Epidermal melanocyte (primary cell): ENCODE measurements around the gene TNFRSF14.
A peak's percentile ranks its signal among the peaks of the same experiment; 100 is the strongest.
"Not testable (repeated sequence)": the region's sequence is repeated elsewhere in the genome, so short reads cannot be mapped to it uniquely, and the experiment has no call there.

ENCODE experiments used
- DNase-seq: peaks from one replicate; pipeline ENCODE4 v3.0.0; 2011; ENCODE audit warnings: low spot score; ENCODE audit not compliant: insufficient read length

Gene TNFRSF14

DNA sequence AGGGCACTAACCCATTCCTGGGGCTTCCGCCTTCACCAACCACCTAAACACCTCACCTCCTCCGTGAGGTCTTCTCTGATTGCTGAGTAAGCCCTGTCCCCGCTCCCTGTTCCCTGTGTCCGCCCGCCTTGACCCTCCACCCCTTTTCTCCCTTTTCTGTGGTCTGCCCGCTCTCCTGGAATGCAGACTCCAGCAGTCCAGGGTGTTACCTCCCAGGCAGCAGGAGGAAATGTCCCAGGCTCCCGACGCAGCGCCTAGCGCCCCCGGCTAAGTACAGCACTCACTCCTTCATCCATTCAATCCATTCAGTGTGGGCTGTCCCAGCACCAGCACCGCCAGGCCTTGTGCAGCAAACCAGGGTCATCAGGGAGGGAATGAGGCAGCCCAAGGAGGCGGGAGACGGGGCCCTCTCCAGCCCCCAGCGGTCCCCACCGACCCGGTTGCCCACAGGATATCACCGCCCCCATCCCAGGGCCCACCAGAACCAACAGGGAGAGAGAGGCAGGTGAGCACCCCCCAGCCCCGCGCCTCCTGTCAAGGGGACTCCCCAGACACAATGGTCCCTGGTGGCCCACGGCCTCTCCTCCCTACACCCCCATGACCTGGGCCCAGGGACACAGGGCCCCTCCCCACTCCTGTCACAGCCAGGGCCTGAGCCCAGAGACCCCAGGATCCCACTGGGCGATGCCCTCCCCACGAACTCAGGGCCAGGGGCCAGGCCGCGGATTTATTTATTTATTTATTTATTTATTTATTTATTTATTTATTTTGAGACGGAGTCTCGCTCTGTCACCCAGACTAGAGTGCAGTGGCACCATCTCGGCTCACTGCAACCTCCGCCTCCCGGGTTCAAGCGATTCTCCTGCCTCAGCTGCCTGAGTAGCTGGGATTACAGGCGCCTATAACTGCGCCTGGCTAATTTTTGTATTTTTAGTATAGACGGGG lies 10.2 kb downstream of the TNFRSF14 start:
- no peak for DNase-seq

DNA sequence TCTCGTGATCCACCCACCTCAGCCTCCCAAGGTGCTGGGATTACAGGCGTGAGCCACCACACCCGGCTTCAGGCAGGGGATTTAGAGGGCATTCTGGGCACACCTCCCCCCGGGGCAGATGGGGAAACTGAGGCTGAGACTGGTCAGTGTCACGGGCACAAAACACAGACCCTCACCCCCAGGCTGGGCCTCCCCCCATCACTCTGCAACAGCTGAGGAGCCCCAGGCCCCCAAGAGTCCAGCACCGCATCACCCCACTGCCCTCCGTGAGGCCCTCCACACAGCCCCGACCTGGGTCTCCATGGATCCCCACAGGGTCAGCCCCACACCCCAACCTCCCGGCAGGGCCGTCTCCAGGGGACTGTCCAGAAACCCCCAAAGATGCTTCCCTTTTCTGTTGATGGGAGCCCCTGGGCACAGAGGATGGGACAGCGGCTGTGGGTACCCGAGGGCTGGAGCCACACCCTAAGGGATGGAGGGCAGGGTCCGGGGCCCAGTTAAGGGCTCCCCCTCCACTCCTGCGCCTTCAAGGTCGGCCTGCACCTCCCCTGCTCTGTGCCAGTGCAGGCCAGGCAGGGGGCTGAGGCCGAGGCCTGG lies 11.0 kb downstream of the TNFRSF14 start:
- DNase-seq, result no peak

DNA sequence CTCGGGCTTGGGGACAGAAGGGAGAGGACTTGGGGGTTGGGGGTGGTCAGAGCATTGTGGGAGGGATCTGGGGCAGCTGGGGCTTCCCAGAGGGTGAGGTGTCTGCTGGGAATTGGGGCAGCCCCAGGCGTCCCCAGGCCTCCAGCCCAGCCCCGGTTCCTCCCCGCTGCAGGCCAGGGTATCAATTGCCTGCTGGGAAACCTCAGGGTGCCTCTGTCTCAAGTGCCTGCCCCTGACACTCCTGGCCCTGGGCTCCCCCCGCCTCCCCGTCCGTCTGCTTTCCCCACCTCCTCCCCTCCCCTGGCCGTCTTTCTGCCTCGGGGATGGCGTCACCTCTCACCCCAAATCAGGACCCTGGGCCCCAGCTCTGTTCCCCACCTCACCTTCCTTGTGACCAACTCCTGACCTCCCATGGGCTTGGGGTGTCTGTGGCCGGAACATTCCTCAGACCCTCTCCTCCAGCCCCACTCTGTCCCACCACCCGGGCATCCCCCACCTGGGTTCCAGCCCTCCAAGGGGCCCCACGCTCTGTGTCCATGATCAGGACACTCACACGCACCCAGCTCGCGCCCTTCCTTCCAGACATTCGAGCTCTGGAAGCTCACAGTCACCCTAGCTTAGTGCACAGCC lies 12.1 kb downstream of the TNFRSF14 start:
- DNase-seq, result not testable (repeated sequence)

DNA sequence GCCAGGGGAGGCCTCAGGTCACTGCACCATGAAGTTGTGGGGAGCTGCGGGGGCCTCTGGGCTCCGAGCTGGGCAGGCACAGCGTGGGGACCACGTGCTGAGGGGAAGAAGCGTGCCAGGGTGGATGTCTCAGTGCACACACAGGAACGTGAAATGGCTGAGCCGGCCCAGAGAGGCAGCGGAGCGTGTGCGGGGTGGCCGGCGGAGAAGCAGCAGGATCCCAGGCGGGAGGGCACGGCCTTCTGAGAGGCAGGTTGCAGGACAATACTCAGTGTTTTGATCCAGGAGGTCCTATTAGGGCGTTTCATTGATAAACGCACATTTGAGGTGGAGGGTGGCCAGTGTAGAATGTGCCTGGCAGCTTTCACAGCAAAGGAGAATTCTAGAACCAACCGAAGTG lies 12.9 kb downstream of the TNFRSF14 start:
- DNase-seq, result no peak

DNA sequence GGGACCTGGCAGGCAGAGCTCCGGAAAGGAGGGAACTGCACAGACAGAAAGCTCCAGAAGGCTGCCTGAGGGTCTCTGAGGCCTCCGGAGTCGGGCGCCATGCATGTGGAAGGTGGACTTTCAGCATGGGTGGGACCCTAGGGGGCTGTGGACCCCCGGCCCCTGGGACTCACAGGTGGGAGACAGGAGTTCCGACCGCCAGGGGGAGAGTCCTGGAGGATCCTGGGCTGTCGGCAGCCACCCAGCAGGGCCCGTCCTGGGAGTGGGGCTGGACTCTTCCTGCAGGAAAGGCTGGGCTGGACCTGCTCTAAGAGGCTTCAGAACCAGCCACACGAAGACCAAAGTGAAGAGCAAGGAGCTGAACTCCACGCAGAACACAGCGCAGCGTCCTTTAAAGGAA lies 13.5 kb downstream of the TNFRSF14 start:
- not testable (repeated sequence) for DNase-seq

DNA sequence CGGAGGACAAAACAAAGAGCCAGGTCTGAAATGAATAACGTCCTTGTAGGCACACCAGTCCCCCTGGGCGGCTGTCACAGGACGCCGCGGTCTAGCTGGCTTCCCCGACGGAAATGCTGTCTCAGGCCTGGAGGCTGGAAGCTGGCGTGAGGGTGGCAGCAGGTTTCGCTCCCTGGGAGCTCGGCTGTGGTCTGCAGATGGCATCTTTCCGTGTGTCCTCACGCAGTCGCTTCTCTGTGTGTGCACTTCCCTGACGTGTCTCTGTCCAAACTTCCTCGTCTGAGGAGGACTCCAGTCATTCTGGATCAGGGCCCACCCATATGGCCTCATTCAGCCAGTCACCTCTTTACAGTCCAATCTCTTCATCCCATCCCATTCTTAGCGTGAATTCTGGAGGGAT lies 14.2 kb downstream of the TNFRSF14 start:
- no peak for DNase-seq

DNA sequence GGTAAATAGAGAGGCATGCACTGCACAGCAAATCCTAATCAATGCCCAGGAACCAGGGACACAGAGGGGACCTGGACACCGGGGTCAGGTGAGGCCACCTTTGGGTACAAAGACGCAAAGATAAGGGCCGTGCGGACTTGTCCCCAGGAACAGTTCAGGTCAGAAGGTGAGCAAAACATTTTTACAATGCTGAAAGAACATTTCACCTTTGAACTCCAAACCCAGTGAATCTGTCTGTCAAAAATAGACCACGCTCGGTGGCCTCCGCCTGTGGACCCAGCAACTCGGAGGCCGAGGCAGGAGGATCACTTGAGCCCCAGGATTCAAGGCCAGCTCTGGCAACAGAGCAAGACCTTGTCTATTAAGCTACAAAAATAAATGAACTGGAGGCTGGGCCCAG lies 15.2 kb downstream of the TNFRSF14 start:
- DNase-seq, result no peak

DNA sequence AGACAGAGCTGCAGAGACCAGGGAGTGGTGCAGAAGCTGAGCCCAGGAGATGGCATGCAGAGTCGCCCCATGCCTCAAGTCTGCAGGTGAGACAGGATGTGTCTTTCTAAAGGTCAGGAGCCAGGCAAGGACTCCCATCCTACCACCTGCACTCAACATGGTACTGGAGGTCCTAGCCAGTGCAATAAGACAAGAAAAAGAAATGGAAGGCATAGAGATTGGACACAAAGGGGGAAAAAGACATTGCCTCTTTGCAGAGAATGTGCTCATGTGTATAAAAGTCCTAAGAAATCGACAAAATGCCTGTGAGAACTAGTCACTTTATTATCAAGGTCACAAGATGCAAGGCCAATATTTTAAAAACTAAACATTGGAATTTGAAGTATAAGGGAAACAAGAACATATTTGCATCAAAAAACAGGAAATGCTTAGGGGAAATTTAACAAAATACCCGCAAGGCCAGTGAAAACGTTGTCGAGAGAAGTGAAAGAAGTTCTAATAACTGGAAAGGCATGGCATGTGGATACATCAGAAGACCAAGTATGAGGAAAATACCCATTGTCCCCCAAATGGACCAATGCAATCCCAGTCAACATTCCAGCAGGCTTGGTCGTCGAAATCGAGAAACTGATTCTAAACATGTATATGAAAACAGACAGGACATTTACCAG lies 17.2 kb downstream of the TNFRSF14 start:
- DNase-seq, result no peak

DNA sequence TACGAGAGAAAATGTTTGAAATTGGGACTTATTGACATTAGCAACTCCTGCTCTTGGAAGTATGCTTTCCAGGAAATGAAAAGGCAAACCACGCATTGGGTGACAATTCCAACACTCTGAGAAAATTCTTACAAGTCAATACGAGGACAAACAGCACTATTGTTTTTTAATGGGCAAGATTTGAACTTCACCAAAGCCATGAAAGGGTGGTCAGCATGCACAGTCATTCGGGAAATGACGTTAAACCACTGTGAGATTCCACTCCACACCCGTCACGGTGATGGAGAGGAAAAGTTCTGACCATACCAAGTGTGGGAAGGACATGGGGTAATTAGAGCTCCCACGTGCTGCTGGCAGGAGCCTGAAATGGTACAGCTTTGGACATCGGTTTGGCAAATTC lies 18.2 kb downstream of the TNFRSF14 start:
- no peak for DNase-seq

DNA sequence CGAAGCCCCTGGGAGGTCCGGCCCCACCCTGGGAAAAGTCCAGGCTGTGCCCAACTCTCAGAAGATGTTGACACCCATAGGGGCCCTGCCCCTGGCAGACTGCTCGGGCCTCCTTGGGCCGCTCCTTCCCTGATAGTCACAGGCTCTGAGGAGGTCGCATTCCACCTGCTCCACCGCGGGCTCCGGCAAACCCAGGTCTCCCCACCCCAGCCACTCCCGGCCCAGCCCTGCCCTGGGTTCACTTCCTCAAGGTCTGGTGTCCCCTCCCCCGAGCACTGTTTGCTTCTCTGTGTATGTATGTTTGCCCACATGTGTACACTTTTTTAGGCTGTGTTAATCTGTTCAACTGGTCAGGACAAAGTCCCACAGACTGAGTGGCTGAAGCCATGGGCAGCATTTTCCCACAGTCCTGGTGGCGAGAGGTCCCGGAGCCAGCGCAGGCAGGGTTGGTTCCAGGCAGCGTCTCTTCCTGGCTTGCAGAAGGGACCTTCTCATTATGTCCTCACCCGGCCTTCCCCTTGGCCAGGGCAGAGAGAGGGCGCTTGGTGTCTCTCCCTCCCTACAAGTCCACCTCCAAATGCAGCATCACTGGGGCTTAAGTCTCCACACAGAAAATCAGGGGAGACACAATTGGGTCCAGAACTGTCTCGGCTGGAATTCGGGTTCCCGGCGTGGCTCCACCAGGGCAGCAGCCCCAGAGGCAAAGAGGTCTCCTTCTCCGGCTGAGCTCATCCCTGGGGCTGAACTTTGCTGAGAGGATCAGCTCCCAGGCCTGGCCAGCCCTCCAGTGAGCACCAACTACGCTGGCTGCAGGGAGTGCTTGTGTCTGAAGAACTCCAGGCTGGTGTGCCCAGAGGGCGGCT lies 19.9 kb downstream of the TNFRSF14 start:
- no peak for DNase-seq

DNA sequence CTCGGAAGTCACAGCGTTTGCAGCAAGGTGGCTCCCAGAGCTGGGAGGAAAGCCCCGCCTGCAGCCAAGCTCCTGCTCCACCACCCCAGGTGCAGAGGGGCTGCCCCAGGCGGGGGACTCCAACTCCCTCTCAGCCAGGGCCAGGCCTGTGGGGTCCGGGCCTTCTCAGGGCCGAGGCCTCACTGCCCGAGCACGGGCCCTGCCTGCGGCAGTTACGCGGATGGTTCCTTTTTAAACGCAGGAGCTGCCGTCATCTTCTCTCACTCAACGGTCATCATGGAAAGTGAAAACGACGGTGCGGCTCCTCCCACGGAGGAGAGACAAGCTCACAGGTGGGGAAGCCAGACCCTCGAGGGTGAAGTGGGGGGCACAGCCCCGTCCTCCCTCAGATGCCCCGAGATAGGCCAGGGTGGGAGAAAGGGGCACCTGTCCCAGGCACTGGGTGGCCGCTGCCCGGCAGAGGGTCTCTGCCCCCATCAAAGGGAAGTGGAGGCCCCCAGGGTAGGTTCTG lies 21.4 kb downstream of the TNFRSF14 start:
- DNase-seq, result not testable (repeated sequence)

DNA sequence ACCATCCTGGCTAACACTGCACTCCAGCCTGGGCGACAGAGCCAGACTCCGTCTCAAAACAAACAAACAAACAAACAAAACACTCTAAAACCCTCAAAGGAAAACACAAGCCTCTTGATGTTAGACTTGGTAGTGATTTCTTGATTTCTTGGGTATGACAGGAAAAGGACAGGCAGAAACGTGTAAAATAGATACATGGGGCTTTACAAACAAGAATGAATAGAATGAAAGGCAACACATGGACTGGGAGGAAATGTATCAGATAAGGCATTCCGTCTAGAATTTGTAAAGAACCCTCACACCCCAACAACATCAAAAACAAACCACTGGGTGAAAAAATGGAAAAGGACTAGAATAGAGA lies 22.6 kb downstream of the TNFRSF14 start:
- DNase-seq, result no peak

DNA sequence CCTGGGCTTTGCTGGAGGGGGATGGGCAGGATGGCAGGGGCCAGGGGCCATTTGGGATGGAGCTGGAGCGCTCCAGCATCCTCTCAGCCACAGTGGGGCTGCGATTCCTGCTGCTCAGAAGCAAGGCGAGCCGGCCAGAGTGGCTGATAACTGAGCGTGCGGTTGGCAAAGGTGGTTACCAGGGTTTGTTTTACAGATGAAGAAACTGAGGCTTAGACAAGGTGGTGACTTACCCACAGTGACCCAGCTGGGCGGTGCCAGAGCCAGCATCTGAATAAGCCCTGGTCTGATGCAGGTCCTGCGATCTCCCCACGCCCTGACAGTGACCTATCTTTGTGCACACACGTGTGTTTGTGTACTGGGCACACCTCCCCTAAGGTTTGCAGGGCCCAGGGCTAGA lies 24.5 kb downstream of the TNFRSF14 start:
- DNase-seq, result no peak

DNA sequence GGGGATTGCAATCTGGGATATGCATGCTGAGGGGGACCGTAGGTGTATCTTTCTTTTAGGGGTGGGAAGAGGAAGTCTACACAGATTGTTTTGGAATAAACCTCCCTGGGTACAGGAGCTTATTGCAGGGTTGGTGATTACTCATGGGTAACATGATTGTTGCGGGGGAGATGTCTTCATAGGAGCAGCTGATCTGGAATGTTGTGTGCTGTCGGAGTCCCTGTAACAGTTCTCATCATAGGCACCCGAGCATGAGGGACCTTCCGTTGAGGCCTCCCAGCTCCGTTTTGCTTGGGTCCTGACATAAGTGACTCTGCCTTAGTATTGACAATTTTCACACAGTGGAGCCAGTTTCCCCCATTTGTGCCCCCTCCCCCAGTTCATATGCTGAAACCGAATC lies 26.2 kb downstream of the TNFRSF14 start:
- no peak for DNase-seq

DNA sequence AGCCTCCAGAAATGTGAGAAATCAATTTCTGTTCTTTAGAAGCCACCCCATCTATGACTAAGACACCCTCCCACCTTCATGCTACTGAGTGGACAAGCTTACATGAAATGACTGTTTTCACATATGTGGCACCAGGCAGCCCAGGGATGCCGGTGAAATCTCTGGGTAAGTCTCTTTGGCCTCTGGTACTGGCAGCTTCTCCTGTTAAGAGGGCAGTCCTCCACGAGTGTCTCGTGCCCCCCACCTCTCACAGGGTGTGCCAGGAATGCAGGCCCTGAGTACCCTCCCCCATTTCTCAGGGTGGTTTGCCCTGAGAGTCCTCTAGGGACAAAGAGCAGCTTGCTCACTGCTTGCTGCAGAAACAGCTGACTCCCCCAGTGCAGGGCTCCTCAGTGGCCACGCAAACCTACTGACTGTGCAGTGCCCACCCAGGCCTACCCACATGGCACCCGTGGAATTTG lies 27.2 kb downstream of the TNFRSF14 start:
- DNase-seq, result no peak

DNA sequence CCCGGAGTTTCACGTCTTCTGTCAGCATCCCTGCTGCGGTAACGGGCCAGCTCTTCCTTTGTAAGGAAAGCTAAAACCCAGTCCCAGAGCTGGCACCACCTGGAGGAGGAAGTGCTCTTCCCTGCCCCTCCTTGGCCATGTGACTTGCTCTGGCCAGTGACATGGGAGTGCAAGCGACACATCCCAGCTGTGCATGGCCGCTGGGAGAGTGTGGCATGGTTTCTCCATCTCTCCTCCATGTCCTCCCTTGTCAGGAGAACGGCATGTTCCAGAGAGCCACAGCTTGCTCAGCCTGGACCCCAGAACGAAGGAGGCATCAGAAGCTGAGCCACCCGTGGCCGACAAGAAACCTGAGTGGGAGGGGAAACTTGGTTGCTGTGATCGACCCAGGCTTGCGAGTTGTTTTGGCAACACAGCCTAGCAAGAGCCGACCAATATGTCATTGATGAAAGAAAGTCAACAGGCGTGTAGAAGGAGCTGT lies 27.7 kb downstream of the TNFRSF14 start:
- no peak for DNase-seq

DNA sequence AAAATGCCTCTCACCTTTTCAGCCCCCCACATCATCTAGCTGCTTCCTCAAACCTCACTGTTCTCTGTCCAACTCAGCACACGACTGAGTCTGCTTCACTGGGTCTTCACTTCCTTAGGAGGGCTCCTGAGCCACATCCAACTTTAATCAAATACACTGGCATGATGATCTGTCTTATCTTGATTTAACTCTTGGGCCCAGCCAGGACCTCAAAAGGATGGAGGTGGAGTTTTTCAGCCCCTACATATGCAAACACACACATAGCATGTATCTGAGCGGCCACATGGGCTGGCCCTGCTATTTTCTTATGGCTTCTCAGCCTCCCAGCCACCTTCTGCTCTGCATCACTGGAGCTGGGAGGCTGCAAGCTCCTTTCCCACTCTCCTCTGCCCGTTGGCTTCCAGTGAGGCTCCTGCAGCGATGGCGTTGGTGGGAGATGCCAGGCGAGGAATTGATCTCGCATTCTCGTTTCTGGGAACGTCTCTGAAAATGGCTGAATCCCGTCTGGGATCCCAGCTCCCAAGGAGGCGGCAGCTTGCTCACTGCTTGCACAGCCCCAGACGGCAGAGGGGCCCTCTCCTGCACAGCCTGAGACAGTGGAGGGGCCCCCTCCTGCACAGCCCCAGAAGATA lies 28.6 kb downstream of the TNFRSF14 start:
- DNase-seq, result no peak

DNA sequence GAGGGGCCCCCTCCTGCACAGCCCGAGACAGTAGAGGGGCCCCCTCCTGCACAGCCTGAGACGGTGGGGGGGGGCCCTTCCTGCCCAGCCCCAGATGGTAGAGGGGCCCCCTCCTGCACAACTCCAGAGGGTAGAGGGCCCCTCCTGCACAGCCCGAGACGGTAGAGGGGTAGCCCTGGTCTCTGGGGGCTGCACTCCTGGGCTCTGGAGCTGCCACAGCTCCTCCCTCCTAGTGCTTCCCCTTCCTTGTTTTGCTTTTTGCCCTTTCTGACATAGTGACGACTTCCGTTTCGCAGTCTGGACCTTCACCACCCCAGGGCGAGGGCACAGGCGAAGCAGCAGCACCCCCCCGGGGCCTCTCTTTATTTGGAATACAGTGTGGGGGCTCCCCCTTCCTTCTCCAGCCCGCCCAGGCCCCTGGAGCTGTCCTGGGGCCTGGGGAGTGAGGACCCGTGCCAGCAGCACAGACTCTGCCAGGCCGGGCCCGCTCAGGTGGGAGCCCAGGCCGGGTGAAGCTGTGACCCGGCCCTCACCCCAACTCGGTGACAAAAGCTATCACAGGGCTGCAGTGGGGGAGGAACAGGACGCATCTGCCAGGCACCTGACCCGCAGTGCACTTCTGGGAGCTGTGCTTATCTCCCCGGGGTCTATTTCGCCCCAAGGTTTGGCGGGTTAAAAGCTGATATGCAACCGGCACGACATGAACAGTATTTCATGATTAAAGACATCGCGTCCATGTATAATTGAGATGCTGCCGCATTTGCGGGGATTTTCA lies 29.3 kb downstream of the TNFRSF14 start:
- peak; percentile 94 for DNase-seq
